ENCODE results near the gene BMP7.

Gene BMP7

DNA sequence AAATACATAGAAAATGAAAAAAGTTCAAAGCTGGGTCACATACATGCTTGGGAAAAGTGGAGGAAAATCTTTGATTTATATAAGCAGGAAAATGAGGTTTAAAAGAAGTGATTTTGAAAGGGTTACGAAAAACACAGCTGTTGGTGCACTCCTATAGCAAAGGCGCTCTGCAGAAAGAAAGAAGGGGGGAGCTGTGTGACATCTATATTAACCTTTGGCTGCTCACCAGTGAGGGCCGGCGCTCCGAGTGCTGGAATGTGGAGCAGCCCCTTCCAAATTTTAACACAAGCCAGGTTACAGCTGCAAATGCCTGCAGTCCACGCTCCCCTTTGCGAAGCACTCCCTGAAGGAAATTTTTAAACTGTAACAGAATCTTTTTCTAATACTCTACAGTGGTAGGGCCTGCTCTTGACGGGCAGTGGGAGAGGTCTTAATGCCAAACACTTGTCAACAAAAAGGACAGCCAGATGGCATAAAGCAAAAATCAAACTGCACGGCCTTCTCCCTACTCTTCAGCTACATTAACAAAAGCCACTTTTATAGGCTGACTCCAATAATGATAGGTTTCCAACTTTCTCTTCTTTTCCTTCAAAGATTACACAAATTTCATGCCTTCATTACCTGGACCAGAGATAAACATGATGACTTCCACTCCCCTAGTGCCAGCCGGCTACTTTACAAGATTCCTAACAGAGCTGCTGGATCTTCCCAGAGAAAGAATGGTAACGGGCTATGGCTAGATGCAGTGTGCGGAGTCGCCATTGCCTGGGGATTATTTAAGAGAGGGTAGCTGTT is 4.8 kb downstream of the BMP7 start:
- ATAC-seq (replicated peaks; ENCODE audit: extremely low read depth, poor library complexity, severe bottlenecking), result no peak
- Mint-ChIP-seq H3K36me3 (ENCODE audit: insufficient read depth) (no peaks in the 10 kb centered on the region), H3K9me3 (no peaks in the 10 kb centered on the region), H3K27ac (ENCODE audit: low read depth) (no peak overlapping the region), H3K4me3 (no peak overlapping the region), H3K4me1 (no peaks in the 10 kb centered on the region), H3K27me3 (peaks cover 85% of the 10 kb centered on the region)
- no peak for DNase-seq (ENCODE audit: low spot score in 2 of 2)

- Mint-ChIP-seq H3K4me3 (no peak overlapping the region), H3K27ac (ENCODE audit: low read depth) (no peak overlapping the region), H3K27me3 (peaks cover 86% of the 10 kb centered on the region)
Measured at GRCh38 chr20:57260934-57261333, 5.5 kb downstream of the BMP7 start.

GRCh38 chr20:57259938-57260921 is 6.2 kb downstream of the BMP7 start:
- H3K4me1 Mint-ChIP-seq, result no peaks in the 10 kb centered on the region
- H3K9me3 Mint-ChIP-seq, result no peaks in the 10 kb centered on the region
- no peak overlapping the region for H3K27ac Mint-ChIP-seq (ENCODE audit: low read depth)
- no peak for ATAC-seq (replicated peaks; ENCODE audit: extremely low read depth, poor library complexity, severe bottlenecking)
- no peak overlapping the region for H3K4me3 Mint-ChIP-seq
- DNase-seq (ENCODE audit: low spot score in 2 of 2), result no peak
- peaks cover 82% of the 10 kb centered on the region for H3K27me3 Mint-ChIP-seq
- no peaks in the 10 kb centered on the region for H3K36me3 Mint-ChIP-seq (ENCODE audit: insufficient read depth)

More at GRCh38 chr20:57260934-57261333, 5.5 kb downstream of the BMP7 start:
- ATAC-seq (replicated peaks; ENCODE audit: extremely low read depth, poor library complexity, severe bottlenecking), result no peak
- H3K9me3 Mint-ChIP-seq, result no peaks in the 10 kb centered on the region
- DNase-seq (ENCODE audit: low spot score in 2 of 2), result no peak
- no peaks in the 10 kb centered on the region for H3K4me1 Mint-ChIP-seq
- H3K36me3 Mint-ChIP-seq (ENCODE audit: insufficient read depth), result no peaks in the 10 kb centered on the region

GRCh38 chr20:57259121-57259937 is 7.1 kb downstream of the BMP7 start:
- no peak for ATAC-seq (replicated peaks; ENCODE audit: extremely low read depth, poor library complexity, severe bottlenecking)
- no peaks in the 10 kb centered on the region for H3K36me3 Mint-ChIP-seq (ENCODE audit: insufficient read depth)
- no peaks in the 10 kb centered on the region for H3K9me3 Mint-ChIP-seq
- H3K4me1 Mint-ChIP-seq, result no peaks in the 10 kb centered on the region
- DNase-seq (ENCODE audit: low spot score in 2 of 2), result no peak
- H3K27me3 Mint-ChIP-seq, result peaks cover 90% of the 10 kb centered on the region
- H3K4me3 Mint-ChIP-seq, result no peak overlapping the region
- H3K27ac Mint-ChIP-seq (ENCODE audit: low read depth), result no peak overlapping the region

DNA sequence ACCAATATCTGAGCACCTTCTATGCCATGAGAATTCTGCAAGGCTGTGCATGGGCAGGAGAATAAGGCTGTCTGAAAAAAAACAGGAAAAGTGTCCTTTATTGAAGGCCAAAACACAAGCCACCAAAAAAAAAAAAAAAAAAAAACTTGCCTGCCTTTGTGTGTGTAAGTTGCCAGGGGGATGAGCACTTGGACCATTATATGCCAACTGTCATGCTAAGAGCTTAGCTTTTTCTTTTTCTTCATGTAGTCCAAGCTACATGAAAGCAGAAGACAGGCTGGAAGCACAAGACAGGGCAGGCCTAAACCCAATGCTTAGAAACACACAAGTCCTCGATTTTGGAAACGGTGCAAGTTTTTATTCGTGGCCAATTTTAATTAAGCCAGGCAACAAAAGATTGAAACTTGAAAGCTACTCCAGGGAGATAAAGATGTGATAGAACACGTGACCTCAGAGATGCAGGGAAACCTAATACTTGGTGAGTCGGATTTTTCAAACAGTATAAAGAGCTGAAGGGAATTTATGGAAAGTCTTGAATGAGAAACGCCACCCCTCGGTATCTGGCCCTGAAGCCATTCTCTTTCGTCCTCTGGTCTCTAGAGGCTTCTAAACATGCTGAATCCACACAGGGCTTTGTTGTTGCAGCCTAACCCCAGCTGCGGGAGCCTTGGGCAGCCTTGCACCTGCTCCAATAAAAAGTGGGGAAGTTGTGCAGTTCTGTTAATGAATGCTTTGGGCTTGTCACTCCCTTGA is 8.6 kb downstream of the BMP7 start:
- Mint-ChIP-seq H3K9me3 (no peaks in the 10 kb centered on the region), H3K36me3 (ENCODE audit: insufficient read depth) (no peaks in the 10 kb centered on the region), H3K27me3 (peaks cover 75% of the 10 kb centered on the region), H3K27ac (ENCODE audit: low read depth) (no peak overlapping the region), H3K4me3 (no peak overlapping the region), H3K4me1 (no peaks in the 10 kb centered on the region)
- DNase-seq (ENCODE audit: low spot score in 2 of 2) (no peak), ATAC-seq (replicated peaks; ENCODE audit: extremely low read depth, poor library complexity, severe bottlenecking) (no peak)

- Mint-ChIP-seq H3K4me3 (no peak overlapping the region), H3K27me3 (peaks cover 66% of the 10 kb centered on the region), H3K4me1 (no peaks in the 10 kb centered on the region), H3K36me3 (ENCODE audit: insufficient read depth) (no peaks in the 10 kb centered on the region), H3K9me3 (no peaks in the 10 kb centered on the region), H3K27ac (ENCODE audit: low read depth) (no peak overlapping the region)
- ATAC-seq (replicated peaks; ENCODE audit: extremely low read depth, poor library complexity, severe bottlenecking) (no peak), DNase-seq (ENCODE audit: low spot score in 2 of 2) (no peak)
Measured at GRCh38 chr20:57256908-57257307, 9.5 kb downstream of the BMP7 start.

DNA sequence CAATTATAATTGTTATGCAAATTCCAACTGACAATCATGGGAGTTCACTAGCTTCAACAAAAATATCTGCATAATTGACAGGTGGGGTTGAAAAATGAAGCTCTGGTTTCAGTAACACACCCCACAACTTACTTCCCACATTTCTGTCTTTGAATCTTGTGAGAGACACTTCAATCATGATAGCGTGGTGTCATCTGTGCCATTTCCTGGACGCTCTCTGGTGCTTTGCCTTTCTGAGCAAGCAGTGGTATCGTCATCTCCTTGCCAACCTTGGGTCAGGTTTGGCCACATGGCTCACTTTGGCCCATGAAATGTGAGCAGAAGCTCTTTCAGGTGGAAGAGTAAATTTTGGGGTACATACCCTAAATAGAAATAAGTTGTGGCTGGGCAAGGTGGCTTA is 10.2 kb downstream of the BMP7 start:
- peaks cover 59% of the 10 kb centered on the region for H3K27me3 Mint-ChIP-seq

GRCh38 chr20:57255183-57255582 is 11.3 kb downstream of the BMP7 start:
- Mint-ChIP-seq H3K4me3 (no peak overlapping the region), H3K36me3 (ENCODE audit: insufficient read depth) (no peaks in the 10 kb centered on the region), H3K27me3 (peaks cover 48% of the 10 kb centered on the region), H3K27ac (ENCODE audit: low read depth) (no peak overlapping the region), H3K4me1 (peaks cover 6% of the 10 kb centered on the region), H3K9me3 (no peaks in the 10 kb centered on the region)
- DNase-seq (ENCODE audit: low spot score in 2 of 2) (no peak), ATAC-seq (replicated peaks; ENCODE audit: extremely low read depth, poor library complexity, severe bottlenecking) (no peak)

More for the DNA sequence above, 10.2 kb downstream of the BMP7 start:
- no peaks in the 10 kb centered on the region for H3K36me3 Mint-ChIP-seq (ENCODE audit: insufficient read depth)
- peaks cover 3% of the 10 kb centered on the region for H3K4me1 Mint-ChIP-seq
- DNase-seq (ENCODE audit: low spot score in 2 of 2) (no peak), ATAC-seq (replicated peaks; ENCODE audit: extremely low read depth, poor library complexity, severe bottlenecking) (no peak)
- no peak overlapping the region for H3K27ac Mint-ChIP-seq (ENCODE audit: low read depth)
- H3K9me3 Mint-ChIP-seq, result no peaks in the 10 kb centered on the region
- H3K4me3 Mint-ChIP-seq, result no peak overlapping the region

DNA sequence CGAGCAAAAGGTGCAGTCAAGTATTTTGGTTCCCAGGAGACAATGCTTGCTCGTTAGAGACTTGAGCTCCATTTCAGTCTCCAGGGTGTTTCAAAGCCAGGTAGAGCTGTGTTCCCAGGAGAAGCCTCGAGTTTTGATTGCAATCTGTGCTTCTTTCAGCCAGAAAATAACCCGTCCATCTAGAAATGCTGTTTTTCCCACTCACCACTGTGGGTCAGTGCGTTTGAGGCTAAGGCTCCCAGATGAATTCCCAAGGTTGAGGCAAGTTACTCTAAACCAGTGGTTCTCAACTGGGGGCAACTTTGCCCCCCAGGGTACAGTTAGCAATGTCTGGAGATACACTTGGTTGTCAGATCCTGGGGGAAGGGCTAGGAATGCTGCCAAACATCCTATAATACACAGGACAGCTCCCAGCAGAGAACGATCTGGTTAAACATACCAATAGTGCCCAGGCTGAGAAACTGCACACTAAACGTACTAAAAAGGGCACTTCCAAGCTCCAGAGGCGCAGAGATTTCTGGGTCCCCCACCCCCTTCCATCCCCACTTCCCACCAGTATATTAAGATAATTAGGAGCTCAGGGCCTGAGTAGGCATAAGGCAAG is 13.8 kb downstream of the BMP7 start:
- no peak overlapping the region for H3K27ac Mint-ChIP-seq (ENCODE audit: low read depth)
- DNase-seq (ENCODE audit: low spot score in 2 of 2), result no peak
- ATAC-seq (replicated peaks; ENCODE audit: extremely low read depth, poor library complexity, severe bottlenecking), result no peak
- H3K4me1 Mint-ChIP-seq, result peaks cover 6% of the 10 kb centered on the region
- H3K27me3 Mint-ChIP-seq, result peaks cover 35% of the 10 kb centered on the region
- no peaks in the 10 kb centered on the region for H3K9me3 Mint-ChIP-seq
- no peaks in the 10 kb centered on the region for H3K36me3 Mint-ChIP-seq (ENCODE audit: insufficient read depth)
- no peak overlapping the region for H3K4me3 Mint-ChIP-seq

DNA sequence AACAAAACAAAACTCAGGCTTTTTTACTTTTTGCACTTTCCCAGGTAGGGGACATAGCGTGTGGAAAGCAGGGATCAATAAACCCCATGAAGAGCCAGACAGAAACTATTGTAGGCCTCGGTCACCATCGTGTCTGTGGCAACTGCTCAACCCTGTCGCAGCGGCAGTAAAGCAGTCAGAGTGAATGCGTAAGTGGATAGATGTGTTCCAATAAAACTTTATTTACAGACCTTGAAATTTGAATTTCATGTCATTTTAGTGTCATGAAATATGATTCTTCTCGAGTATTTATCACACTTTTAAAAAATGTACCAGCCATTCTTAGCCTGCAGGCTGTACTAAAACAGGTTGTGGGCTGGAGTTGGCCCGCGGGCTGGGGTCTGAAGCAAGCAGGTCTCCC is 14.5 kb downstream of the BMP7 start:
- H3K9me3 Mint-ChIP-seq, result no peaks in the 10 kb centered on the region
- no peak overlapping the region for H3K4me3 Mint-ChIP-seq
- peaks cover 31% of the 10 kb centered on the region for H3K27me3 Mint-ChIP-seq
- H3K36me3 Mint-ChIP-seq (ENCODE audit: insufficient read depth), result no peaks in the 10 kb centered on the region
- DNase-seq (ENCODE audit: low spot score in 2 of 2), result no peak
- peaks cover 6% of the 10 kb centered on the region for H3K4me1 Mint-ChIP-seq
- no peak for ATAC-seq (replicated peaks; ENCODE audit: extremely low read depth, poor library complexity, severe bottlenecking)
- H3K27ac Mint-ChIP-seq (ENCODE audit: low read depth), result no peak overlapping the region

DNA sequence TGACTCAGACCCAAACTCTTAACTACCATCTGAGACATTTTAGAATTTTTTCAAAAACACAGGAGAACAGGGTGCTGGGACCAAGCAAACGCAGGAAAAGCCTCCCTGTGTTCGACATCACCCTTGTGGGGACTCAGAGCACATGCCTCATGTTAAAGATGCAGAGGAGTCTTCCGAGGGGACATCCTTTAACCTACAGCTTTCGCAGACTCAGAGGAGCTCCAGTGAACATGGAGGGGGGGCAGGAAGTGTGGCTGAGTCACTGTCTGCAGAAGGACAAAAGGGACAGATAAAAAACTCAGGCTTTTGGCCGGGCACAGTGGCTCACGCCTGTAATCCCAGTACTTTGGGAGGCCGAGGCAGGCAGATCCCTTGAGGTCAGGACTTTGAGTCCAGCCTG is 15.1 kb downstream of the BMP7 start:
- DNase-seq (ENCODE audit: low spot score in 2 of 2) (no peak), ATAC-seq (replicated peaks; ENCODE audit: extremely low read depth, poor library complexity, severe bottlenecking) (peak; percentile 49)
- no peaks in the 10 kb centered on the region for H3K9me3 Mint-ChIP-seq
- peaks cover 27% of the 10 kb centered on the region for H3K27me3 Mint-ChIP-seq
- peaks cover 6% of the 10 kb centered on the region for H3K4me1 Mint-ChIP-seq
- H3K36me3 Mint-ChIP-seq (ENCODE audit: insufficient read depth), result no peaks in the 10 kb centered on the region
- H3K27ac Mint-ChIP-seq (ENCODE audit: low read depth), result peak overlapping the region; percentile 10
- peak overlapping the region; percentile 55 for H3K4me3 Mint-ChIP-seq

All from central memory CD8-positive, alpha-beta T cell (primary cell).